Activated naive CD4-positive, alpha-beta T cell treated with anti-CD3 and anti-CD28 coated beads, Interleukin-2, amount 10 ng/mL, durations not matched to agents 7 days and 5 days (primary cell): ENCODE measurements around the gene ROR1.
"Not testable (repeated sequence)": the region's sequence is repeated elsewhere in the genome, so short reads cannot be mapped to it uniquely, and the experiment has no call there.

Experiments used
- CTCF ChIA-PET: fragments of 350-600 bp; sonication (Branson Sonifier 250); formaldehyde crosslinking; loops from one replicate; lab custom pipeline; 2021; ENCODE audit warnings: antibody characterized with exemption; lab: Charles Lee
- DNase-seq: peaks from one replicate; pipeline ENCODE4 v3.0.0-alpha.2; 2020
- H3K27ac Mint-ChIP-seq: one replicate; pipeline ENCODE4 v1.8.0; 2021; ENCODE audit warnings: mild to moderate bottlenecking, moderate library complexity, mixed read lengths
- H3K27me3 Mint-ChIP-seq: one replicate; pipeline ENCODE4 v1.8.0; 2021; ENCODE audit warnings: mild to moderate bottlenecking, mixed read lengths
- H3K36me3 Mint-ChIP-seq: one replicate; pipeline ENCODE4 v1.8.0; 2021; ENCODE audit warnings: mixed read lengths
- H3K4me1 Mint-ChIP-seq: one replicate; pipeline ENCODE4 v1.8.0; 2021; ENCODE audit warnings: mixed read lengths
- H3K4me3 Mint-ChIP-seq: one replicate; pipeline ENCODE4 v1.8.0; 2021; ENCODE audit warnings: mild to moderate bottlenecking, moderate library complexity, mixed read lengths
- H3K9me3 Mint-ChIP-seq: one replicate; pipeline ENCODE4 v1.8.0; 2021; ENCODE audit warnings: mixed read lengths

Gene ROR1

GRCh38 chr1:64223329-64224151 lies 449.7 kb downstream of the ROR1 start:
- Mint-ChIP-seq H3K36me3 (no peaks in the 10 kb centered on the region), H3K27me3 (peaks cover 8% of the 10 kb centered on the region), H3K4me1 (peaks cover 8% of the 10 kb centered on the region), H3K4me3 (no peak overlapping the region), H3K9me3 (no peaks in the 10 kb centered on the region), H3K27ac (no peak overlapping the region)
- DNase-seq = no peak
- CTCF ChIA-PET = no interaction called here

GRCh38 chr1:64224236-64224635 lies 450.4 kb downstream of the ROR1 start:
- H3K4me3 Mint-ChIP-seq, CTCF ChIA-PET, H3K36me3 Mint-ChIP-seq, H3K27ac Mint-ChIP-seq, H3K9me3 Mint-ChIP-seq, H3K27me3 Mint-ChIP-seq, DNase-seq, H3K4me1 Mint-ChIP-seq: not testable (repeated sequence)

DNA sequence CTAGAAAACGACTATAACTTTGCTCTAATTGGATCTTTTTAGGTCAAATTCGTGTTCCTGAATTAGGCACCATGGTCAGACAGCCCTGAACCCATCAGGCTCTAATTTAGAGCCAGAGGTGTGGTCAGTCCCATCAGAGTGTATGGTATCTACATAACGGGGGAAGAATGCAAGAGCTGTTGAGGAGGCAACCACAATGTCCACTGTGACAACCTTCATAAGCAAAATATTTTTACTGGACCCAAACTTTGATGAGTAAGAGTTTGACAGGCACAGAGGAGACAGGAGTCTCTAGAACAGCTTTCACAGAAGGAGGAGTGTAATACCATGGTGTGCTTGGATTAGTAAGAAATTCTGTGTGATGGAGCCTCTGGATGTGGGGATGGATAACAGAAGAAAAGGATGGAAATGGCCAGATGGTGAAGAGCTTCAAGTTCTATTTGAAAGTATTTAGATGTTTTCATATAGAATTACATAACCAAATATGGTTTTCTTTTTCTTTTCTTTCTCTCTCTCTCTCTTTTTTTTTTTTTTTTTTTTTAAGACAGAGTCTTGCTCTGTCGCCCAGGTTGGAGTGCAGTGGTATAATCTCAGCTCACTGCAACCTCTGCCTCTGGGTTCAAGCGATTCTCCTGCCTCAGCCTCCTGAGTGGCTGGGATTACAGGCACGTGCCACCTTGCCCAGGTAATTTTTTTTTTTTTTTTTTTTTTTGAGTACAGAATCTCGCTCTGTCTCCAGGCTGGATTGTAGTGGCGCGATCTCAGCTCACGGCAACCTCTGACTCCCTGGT lies 454.5 kb downstream of the ROR1 start:
- no peak overlapping the region for H3K4me3 Mint-ChIP-seq
- peaks cover 7% of the 10 kb centered on the region for H3K27me3 Mint-ChIP-seq
- no peak overlapping the region for H3K27ac Mint-ChIP-seq
- no peaks in the 10 kb centered on the region for H3K36me3 Mint-ChIP-seq
- no peak for DNase-seq
- no peaks in the 10 kb centered on the region for H3K9me3 Mint-ChIP-seq
- CTCF ChIA-PET = no interaction called here
- H3K4me1 Mint-ChIP-seq = peaks cover 6% of the 10 kb centered on the region

GRCh38 chr1:64229307-64229706 lies 455.5 kb downstream of the ROR1 start:
- no peaks in the 10 kb centered on the region for H3K36me3 Mint-ChIP-seq
- no peak overlapping the region for H3K27ac Mint-ChIP-seq
- H3K4me1 Mint-ChIP-seq = no peaks in the 10 kb centered on the region
- no peaks in the 10 kb centered on the region for H3K9me3 Mint-ChIP-seq
- CTCF ChIA-PET = no interaction called here
- peaks cover 7% of the 10 kb centered on the region for H3K27me3 Mint-ChIP-seq
- H3K4me3 Mint-ChIP-seq = no peak overlapping the region
- no peak for DNase-seq
